HepG2 (cell line): ENCODE measurements around the gene FAM24A. TPM values are rescaled to one million over a fixed set of nuclear protein-coding genes. Genes with fewer than 3 reads are reported as not detected.

Experiments used
- BRD4 ChIP-seq: sonication (generic); formaldehyde crosslinking; IDR thresholded peaks from 2 replicates; pipeline ENCODE4 v1.4.0; 2020; ENCODE audit warnings: missing genetic modification reagents
- CCDC6 ChIP-seq: sonication (generic); formaldehyde crosslinking; IDR thresholded peaks from 2 replicates; pipeline ENCODE4 v1.8.1; 2022; ENCODE audit warnings: mild to moderate bottlenecking, missing genetic modification reagents, moderate library complexity
- HNRNPH1 ChIP-seq: fragments of 200-400 bp; formaldehyde crosslinking; optimal IDR thresholded peaks from 2 replicates; pipeline ENCODE3; 2017; ENCODE audit warnings: mild to moderate bottlenecking, low read depth, low read length
- RXRB ChIP-seq: IDR thresholded peaks from 2 replicates; pipeline ENCODE4 v1.6.1; 2016; ENCODE audit warnings: borderline replicate concordance, missing genetic modification reagents, missing compliant biosample characterization
- SATB2 ChIP-seq: sonication (generic); formaldehyde crosslinking; IDR thresholded peaks from 2 replicates; pipeline ENCODE4 v1.5.0; 2020; ENCODE audit warnings: missing genetic modification reagents
- SP4 ChIP-seq: sonication (generic); formaldehyde crosslinking; IDR thresholded peaks from 2 replicates; pipeline ENCODE4 v1.8.1; 2023; ENCODE audit warnings: mild to moderate bottlenecking, missing genetic modification reagents
- TAF1 ChIP-seq: sonication (generic); formaldehyde crosslinking; IDR thresholded peaks from 2 replicates; pipeline ENCODE4 v1.4.0; 2020; ENCODE audit warnings: missing genetic modification reagents
- TEAD3 ChIP-seq: optimal IDR thresholded peaks from 2 replicates; pipeline ENCODE3; 2016; ENCODE audit warnings: borderline replicate concordance
- ZBTB10 ChIP-seq: sonication (generic); formaldehyde crosslinking; IDR thresholded peaks from 2 replicates; pipeline ENCODE4 v1.4.0; 2020; ENCODE audit warnings: missing genetic modification reagents, borderline replicate concordance
- ZBTB7B ChIP-seq: sonication (generic); formaldehyde crosslinking; IDR thresholded peaks from 2 replicates; pipeline ENCODE4 v1.4.0; 2020; ENCODE audit warnings: missing genetic modification reagents
- ZNF18 ChIP-seq: sonication (generic); formaldehyde crosslinking; IDR thresholded peaks from 2 replicates; pipeline ENCODE4 v1.8.0; 2022; ENCODE audit warnings: mild to moderate bottlenecking, missing genetic modification reagents; ENCODE audit not compliant: insufficient replicate concordance
- ZNF777 ChIP-seq: sonication (generic); formaldehyde crosslinking; IDR thresholded peaks from 2 replicates; pipeline ENCODE4 v1.4.0; 2020; ENCODE audit warnings: missing genetic modification reagents
- polyA plus RNA-seq, 8 experiments: library from polyadenylated mRNA; depleted of rRNA in 3 of 8; stranded (reverse) in 7 of 8; unstranded in 1 of 8; fragments of >200 nt; fragmentation: Illumina TruSeq in 4 of 8; extraction: Trizol in 4 of 8; gene quantifications; 2 replicates each; pipeline versions ENCODE4 v1.2.1 to v1.2.3, GENCODE V29; 2011 to 2016; ENCODE audit warnings: low read depth in 4 of 8, missing spikeins in 1 of 8, mixed read lengths in 1 of 8; ENCODE audit not compliant: insufficient read depth in 1 of 8
- total RNA-seq, 5 experiments: library from RNA; depleted of rRNA; stranded (reverse); fragments of >200 nt; fragmentation: Illumina TruSeq; extraction: Trizol; gene quantifications; 2 replicates each; pipeline ENCODE4 v1.2.3, GENCODE V29; 2016; ENCODE audit warnings: low read depth in 1 of 5
- TF ChIP-seq, protein P1 (sequence below): sonication (generic); formaldehyde crosslinking; IDR thresholded peaks from 2 replicates; pipeline ENCODE4 v1.9.0; 2022; ENCODE audit warnings: low read depth, missing genetic modification reagents
- TF ChIP-seq, protein P2 (sequence below): sonication (generic); formaldehyde crosslinking; IDR thresholded peaks from 2 replicates; pipeline ENCODE4 v1.8.0; 2022; ENCODE audit warnings: mild to moderate bottlenecking, missing genetic modification reagents, borderline replicate concordance
- TF ChIP-seq, protein P3 (sequence below): sonication (generic); formaldehyde crosslinking; IDR thresholded peaks from 2 replicates; pipeline ENCODE4 v1.5.1; 2020; ENCODE audit warnings: mild to moderate bottlenecking, missing genetic modification reagents, borderline replicate concordance
- TF ChIP-seq, protein P4 (sequence below): IDR thresholded peaks from 2 replicates; pipeline ENCODE4 v1.6.1; 2012; ENCODE audit warnings: inconsistent platforms

Gene FAM24A
- total and polyA plus RNA-seq, 2 of the 13 experiments (the other 11 are each of a cell fraction or from before 2014, with no cell fraction given): not detected

DNA sequence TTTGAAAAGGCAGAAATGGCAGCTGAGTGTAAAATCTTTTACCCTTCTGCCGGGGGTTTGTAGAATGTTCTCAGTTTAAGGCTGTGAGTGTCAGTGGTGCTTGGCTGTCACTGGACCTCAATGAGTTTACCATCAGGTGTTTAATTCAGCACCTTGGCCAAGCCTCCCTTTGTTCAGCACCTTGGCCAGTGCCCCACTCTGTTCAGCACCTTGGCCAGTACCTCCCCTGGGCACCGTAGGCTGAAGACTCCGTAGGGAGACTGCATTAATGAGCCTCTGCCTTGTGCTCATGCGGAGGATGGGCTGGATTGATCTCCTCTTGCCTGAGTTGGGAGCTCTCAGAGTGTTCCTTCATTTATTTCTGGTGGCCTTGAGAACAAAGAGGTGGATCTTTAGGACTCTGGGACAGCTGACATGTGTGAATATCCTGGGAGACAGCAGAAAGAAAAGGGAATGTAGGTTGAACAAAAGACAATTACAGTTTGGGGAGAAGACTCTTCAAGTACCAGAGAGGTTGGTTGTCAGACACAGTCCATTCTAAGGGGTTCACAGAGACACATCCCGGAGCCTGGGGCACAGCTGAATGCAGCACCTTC lies 1.6 kb downstream of the FAM24A start (continued):
- TF ChIP-seq ZNF18 (CRISPR knock-in tag): peak; percentile 99
- TF ChIP-seq ZBTB7B (CRISPR knock-in tag): peak; percentile 100
- TF ChIP-seq, protein P1, sequence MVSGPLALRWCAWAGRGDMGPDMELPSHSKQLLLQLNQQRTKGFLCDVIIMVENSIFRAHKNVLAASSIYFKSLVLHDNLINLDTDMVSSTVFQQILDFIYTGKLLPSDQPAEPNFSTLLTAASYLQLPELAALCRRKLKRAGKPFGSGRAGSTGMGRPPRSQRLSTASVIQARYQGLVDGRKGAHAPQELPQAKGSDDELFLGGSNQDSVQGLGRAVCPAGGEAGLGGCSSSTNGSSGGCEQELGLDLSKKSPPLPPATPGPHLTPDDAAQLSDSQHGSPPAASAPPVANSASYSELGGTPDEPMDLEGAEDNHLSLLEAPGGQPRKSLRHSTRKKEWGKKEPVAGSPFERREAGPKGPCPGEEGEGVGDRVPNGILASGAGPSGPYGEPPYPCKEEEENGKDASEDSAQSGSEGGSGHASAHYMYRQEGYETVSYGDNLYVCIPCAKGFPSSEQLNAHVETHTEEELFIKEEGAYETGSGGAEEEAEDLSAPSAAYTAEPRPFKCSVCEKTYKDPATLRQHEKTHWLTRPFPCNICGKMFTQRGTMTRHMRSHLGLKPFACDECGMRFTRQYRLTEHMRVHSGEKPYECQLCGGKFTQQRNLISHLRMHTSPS (CRISPR knock-in tag): peak; percentile 94
- TF ChIP-seq, protein P2, sequence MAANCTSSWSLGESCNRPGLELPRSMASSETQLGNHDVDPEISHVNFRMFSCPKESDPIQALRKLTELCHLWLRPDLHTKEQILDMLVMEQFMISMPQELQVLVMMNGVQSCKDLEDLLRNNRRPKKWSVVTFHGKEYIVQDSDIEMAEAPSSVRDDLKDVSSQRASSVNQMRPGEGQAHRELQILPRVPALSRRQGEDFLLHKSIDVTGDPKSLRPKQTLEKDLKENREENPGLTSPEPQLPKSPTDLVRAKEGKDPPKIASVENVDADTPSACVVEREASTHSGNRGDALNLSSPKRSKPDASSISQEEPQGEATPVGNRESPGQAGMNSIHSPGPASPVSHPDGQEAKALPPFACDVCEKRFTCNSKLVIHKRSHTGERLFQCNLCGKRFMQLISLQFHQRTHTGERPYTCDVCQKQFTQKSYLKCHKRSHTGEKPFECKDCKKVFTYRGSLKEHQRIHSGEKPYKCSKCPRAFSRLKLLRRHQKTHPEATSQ: peak; percentile 100
- TF ChIP-seq, protein P3, sequence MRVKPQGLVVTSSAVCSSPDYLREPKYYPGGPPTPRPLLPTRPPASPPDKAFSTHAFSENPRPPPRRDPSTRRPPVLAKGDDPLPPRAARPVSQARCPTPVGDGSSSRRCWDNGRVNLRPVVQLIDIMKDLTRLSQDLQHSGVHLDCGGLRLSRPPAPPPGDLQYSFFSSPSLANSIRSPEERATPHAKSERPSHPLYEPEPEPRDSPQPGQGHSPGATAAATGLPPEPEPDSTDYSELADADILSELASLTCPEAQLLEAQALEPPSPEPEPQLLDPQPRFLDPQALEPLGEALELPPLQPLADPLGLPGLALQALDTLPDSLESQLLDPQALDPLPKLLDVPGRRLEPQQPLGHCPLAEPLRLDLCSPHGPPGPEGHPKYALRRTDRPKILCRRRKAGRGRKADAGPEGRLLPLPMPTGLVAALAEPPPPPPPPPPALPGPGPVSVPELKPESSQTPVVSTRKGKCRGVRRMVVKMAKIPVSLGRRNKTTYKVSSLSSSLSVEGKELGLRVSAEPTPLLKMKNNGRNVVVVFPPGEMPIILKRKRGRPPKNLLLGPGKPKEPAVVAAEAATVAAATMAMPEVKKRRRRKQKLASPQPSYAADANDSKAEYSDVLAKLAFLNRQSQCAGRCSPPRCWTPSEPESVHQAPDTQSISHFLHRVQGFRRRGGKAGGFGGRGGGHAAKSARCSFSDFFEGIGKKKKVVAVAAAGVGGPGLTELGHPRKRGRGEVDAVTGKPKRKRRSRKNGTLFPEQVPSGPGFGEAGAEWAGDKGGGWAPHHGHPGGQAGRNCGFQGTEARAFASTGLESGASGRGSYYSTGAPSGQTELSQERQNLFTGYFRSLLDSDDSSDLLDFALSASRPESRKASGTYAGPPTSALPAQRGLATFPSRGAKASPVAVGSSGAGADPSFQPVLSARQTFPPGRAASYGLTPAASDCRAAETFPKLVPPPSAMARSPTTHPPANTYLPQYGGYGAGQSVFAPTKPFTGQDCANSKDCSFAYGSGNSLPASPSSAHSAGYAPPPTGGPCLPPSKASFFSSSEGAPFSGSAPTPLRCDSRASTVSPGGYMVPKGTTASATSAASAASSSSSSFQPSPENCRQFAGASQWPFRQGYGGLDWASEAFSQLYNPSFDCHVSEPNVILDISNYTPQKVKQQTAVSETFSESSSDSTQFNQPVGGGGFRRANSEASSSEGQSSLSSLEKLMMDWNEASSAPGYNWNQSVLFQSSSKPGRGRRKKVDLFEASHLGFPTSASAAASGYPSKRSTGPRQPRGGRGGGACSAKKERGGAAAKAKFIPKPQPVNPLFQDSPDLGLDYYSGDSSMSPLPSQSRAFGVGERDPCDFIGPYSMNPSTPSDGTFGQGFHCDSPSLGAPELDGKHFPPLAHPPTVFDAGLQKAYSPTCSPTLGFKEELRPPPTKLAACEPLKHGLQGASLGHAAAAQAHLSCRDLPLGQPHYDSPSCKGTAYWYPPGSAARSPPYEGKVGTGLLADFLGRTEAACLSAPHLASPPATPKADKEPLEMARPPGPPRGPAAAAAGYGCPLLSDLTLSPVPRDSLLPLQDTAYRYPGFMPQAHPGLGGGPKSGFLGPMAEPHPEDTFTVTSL (CRISPR knock-in tag): peak; percentile 89
- TF ChIP-seq CCDC6 (CRISPR knock-in tag): peak; percentile 100
- peak; percentile 93 for TF ChIP-seq TAF1 (CRISPR knock-in tag)
- peak; percentile 93 for TF ChIP-seq SP4 (CRISPR knock-in tag)
- peak; percentile 96 for TF ChIP-seq ZNF777 (CRISPR knock-in tag)
- peak; percentile 99 for TF ChIP-seq ZBTB10 (CRISPR knock-in tag)
- peak; percentile 94 for TF ChIP-seq TEAD3 (CRISPR knock-in tag)
- TF ChIP-seq SATB2 (CRISPR knock-in tag): peak; percentile 100
- TF ChIP-seq, protein P4, sequence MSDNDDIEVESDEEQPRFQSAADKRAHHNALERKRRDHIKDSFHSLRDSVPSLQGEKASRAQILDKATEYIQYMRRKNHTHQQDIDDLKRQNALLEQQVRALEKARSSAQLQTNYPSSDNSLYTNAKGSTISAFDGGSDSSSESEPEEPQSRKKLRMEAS: no peak
- TF ChIP-seq HNRNPH1: no peak
- peak; percentile 98 for TF ChIP-seq RXRB (CRISPR knock-in tag)
- peak; percentile 80 for TF ChIP-seq BRD4 (CRISPR knock-in tag)
